HEK293 (cell line): Measurements from ENCODE around the gene MMP25.

Experiments used
- CTCF ChIA-PET: fragments of 350-600 bp; formaldehyde crosslinking; extraction: SDS; loops from one replicate; lab custom pipeline; 2021; ENCODE audit warnings: antibody characterized with exemption; lab: Yijun Ruan, JAX
- POLR2A ChIA-PET: fragments of 300-600 bp; formaldehyde crosslinking; extraction: SDS; loops from one replicate; lab custom pipeline; 2020; ENCODE audit warnings: antibody characterized with exemption, inconsistent platforms; lab: Yijun Ruan, JAX
- H3K27ac ChIP-seq: fragments of 200-500 bp; sonication (Bioruptor generic); 2 replicates; pipeline ENCODE4 v1.5.1; 2014; ENCODE audit warnings: low read depth, low read length, control low read depth, inconsistent platforms; ENCODE audit errors: extremely low read depth
- H3K36me3 ChIP-seq, 2 experiments: fragments of 200-500 bp in 1 of 2; sonication (Bioruptor generic) in 1 of 2; 1 replicate in 1 of 2; 2 replicates in 1 of 2; pipeline ENCODE4 v1.5.1; 2014 to 2017; ENCODE audit warnings: inconsistent platforms in 2 of 2, low read length in 2 of 2; ENCODE audit not compliant: control insufficient read depth in 2 of 2, insufficient read depth in 1 of 2
- H3K4me1 ChIP-seq: fragments of 200-500 bp; sonication (Bioruptor generic); 2 replicates; pipeline ENCODE4 v1.5.1; 2014; ENCODE audit warnings: mild to moderate bottlenecking, low read length, inconsistent platforms; ENCODE audit not compliant: control insufficient read depth, insufficient read depth
- H3K4me3 ChIP-seq: 2 replicates; pipeline ENCODE4 v1.5.1; 2011; ENCODE audit warnings: low read depth, mild to moderate bottlenecking, control low read depth, low read length, moderate library complexity
- H3K9me3 ChIP-seq: fragments of 200-500 bp; sonication (Bioruptor generic); 2 replicates; pipeline ENCODE4 v1.5.1; 2014; ENCODE audit warnings: low read depth, low read length, inconsistent platforms; ENCODE audit not compliant: control insufficient read depth, insufficient read depth
- KLF8 ChIP-seq: fragments of 450-650 bp; formaldehyde crosslinking; IDR thresholded peaks from 2 replicates; pipeline ENCODE4 v1.5.1; 2016; ENCODE audit warnings: missing biosample characterization, missing genetic modification characterization
- OVOL3 ChIP-seq: fragments of 450-650 bp; formaldehyde crosslinking; IDR thresholded peaks from 2 replicates; pipeline ENCODE4 v1.5.1; 2016; ENCODE audit warnings: missing biosample characterization, missing genetic modification characterization
- SCRT1 ChIP-seq: fragments of 450-650 bp; formaldehyde crosslinking; IDR thresholded peaks from 2 replicates; pipeline ENCODE4 v1.5.1; 2016; ENCODE audit warnings: missing biosample characterization, missing genetic modification characterization, borderline replicate concordance
- YY2 ChIP-seq: fragments of 450-650 bp; formaldehyde crosslinking; IDR thresholded peaks from 2 replicates; pipeline ENCODE4 v1.5.1; 2016; ENCODE audit warnings: missing biosample characterization, missing genetic modification characterization
- ZBTB1 ChIP-seq: fragments of 450-650 bp; formaldehyde crosslinking; IDR thresholded peaks from 2 replicates; pipeline ENCODE4 v1.5.1; 2016; ENCODE audit warnings: missing biosample characterization, missing genetic modification characterization
- ZBTB17 ChIP-seq: fragments of 450-650 bp; formaldehyde crosslinking; IDR thresholded peaks from 2 replicates; pipeline ENCODE4 v1.5.1; 2016; ENCODE audit warnings: missing biosample characterization, missing genetic modification characterization
- ZBTB21 ChIP-seq: fragments of 450-650 bp; formaldehyde crosslinking; IDR thresholded peaks from 2 replicates; pipeline ENCODE4 v1.5.1; 2017; ENCODE audit warnings: missing biosample characterization, missing genetic modification characterization
- ZNF10 ChIP-seq: fragments of 450-650 bp; formaldehyde crosslinking; IDR thresholded peaks from 2 replicates; pipeline ENCODE4 v1.5.1; 2017; ENCODE audit warnings: missing biosample characterization, missing genetic modification characterization
- ZNF140 ChIP-seq: fragments of 450-650 bp; formaldehyde crosslinking; IDR thresholded peaks from 2 replicates; pipeline ENCODE4 v1.5.1; 2016; ENCODE audit warnings: missing biosample characterization, missing genetic modification characterization
- ZNF157 ChIP-seq: fragments of 450-650 bp; formaldehyde crosslinking; IDR thresholded peaks from 2 replicates; pipeline ENCODE4 v1.5.1; 2016; ENCODE audit warnings: missing biosample characterization, missing genetic modification characterization
- ZNF184 ChIP-seq: fragments of 450-650 bp; IDR thresholded peaks from 2 replicates; pipeline ENCODE4 v1.5.1; 2018; ENCODE audit warnings: missing biosample characterization, mild to moderate bottlenecking, missing genetic modification characterization
- ZNF404 ChIP-seq: fragments of 450-650 bp; formaldehyde crosslinking; IDR thresholded peaks from 2 replicates; pipeline ENCODE4 v1.5.1; 2017; ENCODE audit warnings: missing biosample characterization, missing genetic modification characterization
- ZNF626 ChIP-seq: fragments of 450-650 bp; sonication (Bioruptor Pico); formaldehyde crosslinking; IDR thresholded peaks from 2 replicates; pipeline ENCODE4 v1.5.1; 2018; ENCODE audit warnings: missing biosample characterization, missing genetic modification characterization, inconsistent platforms
- ZNF701 ChIP-seq: fragments of 450-650 bp; formaldehyde crosslinking; IDR thresholded peaks from 2 replicates; pipeline ENCODE4 v1.5.1; 2016; ENCODE audit warnings: missing biosample characterization, missing genetic modification characterization
- TF ChIP-seq, protein P1 (sequence below): fragments of 450-650 bp; formaldehyde crosslinking; IDR thresholded peaks from 2 replicates; pipeline ENCODE4; 2016; ENCODE audit warnings: missing biosample characterization, missing genetic modification characterization
- TF ChIP-seq, protein P2 (sequence below): fragments of 450-650 bp; formaldehyde crosslinking; IDR thresholded peaks from 2 replicates; pipeline ENCODE4 v1.5.1; 2016; ENCODE audit warnings: missing biosample characterization, missing genetic modification characterization
- TF ChIP-seq, protein P3 (sequence below): fragments of 450-650 bp; formaldehyde crosslinking; IDR thresholded peaks from 2 replicates; pipeline ENCODE4 v1.5.1; 2016; ENCODE audit warnings: missing biosample characterization, missing genetic modification characterization
- TF ChIP-seq, protein P4 (sequence below): fragments of 450-650 bp; formaldehyde crosslinking; IDR thresholded peaks from 2 replicates; pipeline ENCODE4 v1.5.1; 2016; ENCODE audit warnings: missing biosample characterization, missing genetic modification characterization

The MMP25 gene

DNA sequence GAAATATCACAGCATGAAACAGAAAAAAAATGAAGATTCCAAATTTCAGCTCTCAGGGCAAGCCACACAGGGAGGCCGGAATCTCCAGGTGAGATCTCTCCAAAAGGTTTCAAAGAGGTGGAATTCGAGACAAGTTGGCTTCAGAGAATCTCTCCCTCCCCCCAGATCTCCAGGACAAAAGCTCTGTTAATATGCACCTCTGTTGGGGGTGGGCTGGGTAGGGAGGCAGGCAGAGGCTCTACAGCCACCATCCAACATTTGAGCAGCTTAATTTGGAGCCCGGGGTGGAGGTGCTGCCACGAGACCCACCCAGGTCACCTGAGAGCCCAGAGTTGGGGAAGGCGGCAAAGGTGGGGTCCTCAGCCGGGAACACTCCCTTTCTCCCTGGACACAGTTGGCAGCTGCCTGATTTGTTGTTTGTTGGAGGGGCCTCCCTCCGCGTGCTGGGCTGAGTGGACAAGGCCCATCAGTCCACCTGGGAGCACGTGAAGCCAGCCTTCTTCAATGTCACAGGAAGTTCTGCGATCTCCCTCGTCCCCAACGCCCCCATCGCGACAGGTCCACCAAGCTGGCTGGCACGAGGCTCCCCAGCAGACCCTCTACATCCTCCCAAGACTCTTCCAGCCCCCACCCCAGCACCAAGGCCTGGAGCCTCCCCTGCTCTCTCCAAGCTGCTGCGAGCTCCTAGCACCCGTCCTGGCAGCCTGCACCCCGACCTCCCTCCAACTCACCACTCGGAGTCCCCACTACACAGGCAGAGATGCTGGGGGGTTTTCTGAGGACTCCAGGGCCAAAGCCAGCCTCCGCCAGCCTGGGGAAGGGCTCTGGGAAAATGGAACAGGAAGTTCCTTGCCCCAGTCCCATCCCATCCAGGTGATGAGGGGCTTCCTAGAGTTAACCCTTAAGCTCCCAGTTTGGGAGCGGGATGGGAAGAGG is 52.4 kb downstream of the MMP25 start, which contains the start of gene ZSCAN10:
Gene ZSCAN10, minus strand, starts transcription at position 836 of the 936 bp plus-strand sequence. CDS start 6,357 bp downstream, outside the sequence.
- Histone ChIP-seq H3K27ac (no peak within 1 kb of the TSS), H3K36me3 (no peaks in the 10 kb centered on the region), H3K4me1 (peaks cover 3% of the 10 kb centered on the region), H3K9me3 (no peaks in the 10 kb centered on the region), H3K4me3 (no peak within 1 kb of the TSS)
- ChIA-PET CTCF (interaction anchor here (0.5 to 3.8 kb wide), 12 partner anchors 18 to 551 kb away, joined by 3 to 38 read pairs (median 4); partner anchors contain the start of gene ZNF213), POLR2A (interaction anchor here (0.6 to 1.8 kb wide), 6 partner anchors 10 to 88 kb away, joined by 3 to 6 read pairs (median 4); no protein-coding TSS in a partner anchor)
- TF ChIP-seq ZBTB17 (tag by site-specific recombination): no peak
- TF ChIP-seq YY2 (tag by site-specific recombination): no peak

DNA sequence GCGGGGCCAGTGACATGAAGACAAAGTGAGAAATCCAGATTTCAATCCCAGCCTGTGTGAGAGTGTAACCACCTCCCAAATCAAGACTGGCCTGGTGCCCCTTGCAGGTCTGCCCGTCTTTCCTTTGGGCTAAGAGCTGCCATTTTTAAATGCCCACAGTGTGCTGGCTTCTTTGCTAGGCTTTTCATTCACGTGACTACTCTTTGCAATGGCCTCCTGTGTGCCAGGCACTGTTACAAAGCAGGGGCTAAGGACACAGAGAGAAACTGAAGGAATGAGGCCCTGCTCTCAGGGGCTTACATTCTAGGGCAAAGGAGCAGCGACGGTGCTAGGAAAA is 53.0 kb downstream of the MMP25 start:
- Histone ChIP-seq H3K4me1 (peaks cover 3% of the 10 kb centered on the region), H3K9me3 (no peaks in the 10 kb centered on the region), H3K4me3 (no peak overlapping the region), H3K27ac (no peak overlapping the region), H3K36me3 (no peaks in the 10 kb centered on the region)
- no peak for TF ChIP-seq ZNF701 (tag by site-specific recombination)
- TF ChIP-seq ZNF157 (tag by site-specific recombination): no peak
- TF ChIP-seq, protein P1, sequence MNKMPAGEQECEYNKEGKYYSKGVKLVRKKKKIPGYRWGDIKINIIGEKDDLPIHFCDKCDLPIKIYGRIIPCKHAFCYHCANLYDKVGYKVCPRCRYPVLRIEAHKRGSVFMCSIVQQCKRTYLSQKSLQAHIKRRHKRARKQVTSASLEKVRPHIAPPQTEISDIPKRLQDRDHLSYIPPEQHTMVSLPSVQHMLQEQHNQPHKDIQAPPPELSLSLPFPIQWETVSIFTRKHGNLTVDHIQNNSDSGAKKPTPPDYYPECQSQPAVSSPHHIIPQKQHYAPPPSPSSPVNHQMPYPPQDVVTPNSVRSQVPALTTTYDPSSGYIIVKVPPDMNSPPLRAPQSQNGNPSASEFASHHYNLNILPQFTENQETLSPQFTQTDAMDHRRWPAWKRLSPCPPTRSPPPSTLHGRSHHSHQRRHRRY (tag by site-specific recombination): no peak
- no peak for TF ChIP-seq ZNF140 (tag by site-specific recombination)
- no peak for TF ChIP-seq ZNF184 (tag by site-specific recombination)
- TF ChIP-seq ZBTB21 (tag by site-specific recombination): no peak
- TF ChIP-seq KLF8 (tag by site-specific recombination): no peak
- no peak for TF ChIP-seq OVOL3 (tag by site-specific recombination)
- no peak for TF ChIP-seq ZNF626 (tag by site-specific recombination)
- TF ChIP-seq ZNF10: no peak
- TF ChIP-seq ZNF404 (tag by site-specific recombination): no peak
- TF ChIP-seq, protein P2, sequence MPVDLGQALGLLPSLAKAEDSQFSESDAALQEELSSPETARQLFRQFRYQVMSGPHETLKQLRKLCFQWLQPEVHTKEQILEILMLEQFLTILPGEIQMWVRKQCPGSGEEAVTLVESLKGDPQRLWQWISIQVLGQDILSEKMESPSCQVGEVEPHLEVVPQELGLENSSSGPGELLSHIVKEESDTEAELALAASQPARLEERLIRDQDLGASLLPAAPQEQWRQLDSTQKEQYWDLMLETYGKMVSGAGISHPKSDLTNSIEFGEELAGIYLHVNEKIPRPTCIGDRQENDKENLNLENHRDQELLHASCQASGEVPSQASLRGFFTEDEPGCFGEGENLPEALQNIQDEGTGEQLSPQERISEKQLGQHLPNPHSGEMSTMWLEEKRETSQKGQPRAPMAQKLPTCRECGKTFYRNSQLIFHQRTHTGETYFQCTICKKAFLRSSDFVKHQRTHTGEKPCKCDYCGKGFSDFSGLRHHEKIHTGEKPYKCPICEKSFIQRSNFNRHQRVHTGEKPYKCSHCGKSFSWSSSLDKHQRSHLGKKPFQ (tag by site-specific recombination): no peak
- no peak for TF ChIP-seq SCRT1
- TF ChIP-seq, protein P3, sequence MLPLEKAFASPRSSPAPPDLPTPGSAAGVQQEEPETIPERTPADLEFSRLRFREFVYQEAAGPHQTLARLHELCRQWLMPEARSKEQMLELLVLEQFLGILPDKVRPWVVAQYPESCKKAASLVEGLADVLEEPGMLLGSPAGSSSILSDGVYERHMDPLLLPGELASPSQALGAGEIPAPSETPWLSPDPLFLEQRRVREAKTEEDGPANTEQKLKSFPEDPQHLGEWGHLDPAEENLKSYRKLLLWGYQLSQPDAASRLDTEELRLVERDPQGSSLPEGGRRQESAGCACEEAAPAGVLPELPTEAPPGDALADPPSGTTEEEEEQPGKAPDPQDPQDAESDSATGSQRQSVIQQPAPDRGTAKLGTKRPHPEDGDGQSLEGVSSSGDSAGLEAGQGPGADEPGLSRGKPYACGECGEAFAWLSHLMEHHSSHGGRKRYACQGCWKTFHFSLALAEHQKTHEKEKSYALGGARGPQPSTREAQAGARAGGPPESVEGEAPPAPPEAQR: no peak
- TF ChIP-seq, protein P4, sequence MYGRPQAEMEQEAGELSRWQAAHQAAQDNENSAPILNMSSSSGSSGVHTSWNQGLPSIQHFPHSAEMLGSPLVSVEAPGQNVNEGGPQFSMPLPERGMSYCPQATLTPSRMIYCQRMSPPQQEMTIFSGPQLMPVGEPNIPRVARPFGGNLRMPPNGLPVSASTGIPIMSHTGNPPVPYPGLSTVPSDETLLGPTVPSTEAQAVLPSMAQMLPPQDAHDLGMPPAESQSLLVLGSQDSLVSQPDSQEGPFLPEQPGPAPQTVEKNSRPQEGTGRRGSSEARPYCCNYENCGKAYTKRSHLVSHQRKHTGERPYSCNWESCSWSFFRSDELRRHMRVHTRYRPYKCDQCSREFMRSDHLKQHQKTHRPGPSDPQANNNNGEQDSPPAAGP (tag by site-specific recombination): no peak
- TF ChIP-seq ZBTB1 (tag by site-specific recombination): no peak
- POLR2A ChIA-PET: interaction anchor here (1.3 to 1.8 kb wide), 2 partner anchors 40 to 51 kb away, joined by 4 to 5 read pairs; no protein-coding TSS in a partner anchor
- CTCF ChIA-PET: interaction anchor here (0.6 to 3.6 kb wide), 4 partner anchors 30 to 68 kb away, joined by 3 to 16 read pairs (median 4); no protein-coding TSS in a partner anchor
